Measurements from ENCODE around the gene PAX2. TPM values are rescaled to one million over a fixed set of nuclear protein-coding genes. Genes with fewer than 3 reads are reported as not detected.

The PAX2 gene
- total and polyA plus RNA-seq, 2 of the 13 experiments (the other 11 are each of a cell fraction or from before 2014, with no cell fraction given) = not detected

DNA sequence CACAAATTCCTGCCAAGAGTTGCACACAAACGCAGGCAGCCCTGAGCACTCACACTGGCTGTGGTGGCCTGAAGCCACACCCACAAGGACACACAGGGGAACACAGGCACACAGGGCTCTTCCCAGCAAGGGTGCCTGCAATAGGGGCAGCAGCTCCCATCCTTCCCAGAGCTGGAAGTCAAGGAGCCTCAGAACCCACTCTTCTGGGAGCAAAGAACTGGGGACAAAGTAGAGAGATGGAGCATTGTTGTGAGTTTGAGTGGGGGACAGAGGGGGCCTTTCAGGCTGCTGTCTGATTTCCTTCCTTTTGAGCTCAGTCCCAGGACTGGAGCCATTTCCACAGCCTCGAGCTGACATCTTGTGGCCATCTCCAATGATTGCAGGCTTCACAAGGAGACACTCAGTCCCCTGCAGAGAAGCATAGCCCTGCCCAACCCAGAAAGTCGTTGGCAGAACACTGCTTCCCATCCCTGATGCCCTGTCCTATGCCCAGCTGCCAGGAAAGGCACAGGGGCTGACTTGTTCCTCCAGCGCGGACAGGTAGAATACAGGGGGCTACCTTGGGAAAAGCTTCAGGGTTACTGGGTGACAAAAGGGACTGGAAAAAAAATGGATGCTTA lies 133.0 kb downstream of the PAX2 start (continued):
- TF ChIP-seq NFKB2 (CRISPR knock-in tag; IDR thresholded peaks at IDR 0.05; ENCODE audit: borderline replicate concordance) (peak; percentile 59; the same call in 1 of the 2 replicates), RBM39 (IDR thresholded peaks at IDR 0.05; ENCODE audit: low read depth, low read length, poor library complexity, severe bottlenecking) (no peak), ZSCAN31 (CRISPR knock-in tag; IDR thresholded peaks at IDR 0.05; ENCODE audit: low read depth) (no peak), ZNF30 (CRISPR knock-in tag; IDR thresholded peaks at IDR 0.05) (no peak), SCMH1 (CRISPR knock-in tag; IDR thresholded peaks at IDR 0.05; ENCODE audit: borderline replicate concordance) (no peak), RXRA (CRISPR knock-in tag; IDR thresholded peaks at IDR 0.05) (peak; percentile 56), ZFY (CRISPR knock-in tag; IDR thresholded peaks at IDR 0.05) (no peak; the same call in 1 of the 2 replicates), HMG20A (CRISPR knock-in tag; IDR thresholded peaks at IDR 0.05; ENCODE audit: borderline replicate concordance) (no peak), ARNTL (CRISPR knock-in tag; IDR thresholded peaks at IDR 0.05) (no peak), ZNF101 (CRISPR knock-in tag; IDR thresholded peaks at IDR 0.05; ENCODE audit: borderline replicate concordance, low read depth) (no peak), ZMYM2 (CRISPR knock-in tag; IDR thresholded peaks at IDR 0.05) (no peak), HNRNPLL (IDR thresholded peaks at IDR 0.05; ENCODE audit: low read depth, low read length, poor library complexity, severe bottlenecking) (no peak), ZFP36L2 (CRISPR knock-in tag; IDR thresholded peaks at IDR 0.05) (no peak), ZNF749 (CRISPR knock-in tag; IDR thresholded peaks at IDR 0.05; ENCODE audit: borderline replicate concordance) (no peak), XBP1 (CRISPR knock-in tag; IDR thresholded peaks at IDR 0.05) (no peak), ZNF549 (CRISPR knock-in tag; IDR thresholded peaks at IDR 0.05) (no peak), TAF1 (CRISPR knock-in tag; IDR thresholded peaks at IDR 0.05) (0 out of 2 replicates have a peak, but pooled peaks have one; percentile 20), ETV5 (CRISPR knock-in tag; IDR thresholded peaks at IDR 0.05; ENCODE audit: borderline replicate concordance) (peak; percentile 46; the same call in 1 of the 2 replicates), ZNF766 (CRISPR knock-in tag; IDR thresholded peaks at IDR 0.05; ENCODE audit: borderline replicate concordance) (no peak), ZNF83 (CRISPR knock-in tag; IDR thresholded peaks at IDR 0.05; ENCODE audit: borderline replicate concordance) (no peak), TCF12 (IDR thresholded peaks at IDR 0.05) (no peak), TCF12 (CRISPR knock-in tag; IDR thresholded peaks at IDR 0.05) (no peak)
- TF ChIP-seq, protein P1, sequence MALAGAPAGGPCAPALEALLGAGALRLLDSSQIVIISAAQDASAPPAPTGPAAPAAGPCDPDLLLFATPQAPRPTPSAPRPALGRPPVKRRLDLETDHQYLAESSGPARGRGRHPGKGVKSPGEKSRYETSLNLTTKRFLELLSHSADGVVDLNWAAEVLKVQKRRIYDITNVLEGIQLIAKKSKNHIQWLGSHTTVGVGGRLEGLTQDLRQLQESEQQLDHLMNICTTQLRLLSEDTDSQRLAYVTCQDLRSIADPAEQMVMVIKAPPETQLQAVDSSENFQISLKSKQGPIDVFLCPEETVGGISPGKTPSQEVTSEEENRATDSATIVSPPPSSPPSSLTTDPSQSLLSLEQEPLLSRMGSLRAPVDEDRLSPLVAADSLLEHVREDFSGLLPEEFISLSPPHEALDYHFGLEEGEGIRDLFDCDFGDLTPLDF (CRISPR knock-in tag; IDR thresholded peaks at IDR 0.05) = no peak
- TF ChIP-seq, protein P2, sequence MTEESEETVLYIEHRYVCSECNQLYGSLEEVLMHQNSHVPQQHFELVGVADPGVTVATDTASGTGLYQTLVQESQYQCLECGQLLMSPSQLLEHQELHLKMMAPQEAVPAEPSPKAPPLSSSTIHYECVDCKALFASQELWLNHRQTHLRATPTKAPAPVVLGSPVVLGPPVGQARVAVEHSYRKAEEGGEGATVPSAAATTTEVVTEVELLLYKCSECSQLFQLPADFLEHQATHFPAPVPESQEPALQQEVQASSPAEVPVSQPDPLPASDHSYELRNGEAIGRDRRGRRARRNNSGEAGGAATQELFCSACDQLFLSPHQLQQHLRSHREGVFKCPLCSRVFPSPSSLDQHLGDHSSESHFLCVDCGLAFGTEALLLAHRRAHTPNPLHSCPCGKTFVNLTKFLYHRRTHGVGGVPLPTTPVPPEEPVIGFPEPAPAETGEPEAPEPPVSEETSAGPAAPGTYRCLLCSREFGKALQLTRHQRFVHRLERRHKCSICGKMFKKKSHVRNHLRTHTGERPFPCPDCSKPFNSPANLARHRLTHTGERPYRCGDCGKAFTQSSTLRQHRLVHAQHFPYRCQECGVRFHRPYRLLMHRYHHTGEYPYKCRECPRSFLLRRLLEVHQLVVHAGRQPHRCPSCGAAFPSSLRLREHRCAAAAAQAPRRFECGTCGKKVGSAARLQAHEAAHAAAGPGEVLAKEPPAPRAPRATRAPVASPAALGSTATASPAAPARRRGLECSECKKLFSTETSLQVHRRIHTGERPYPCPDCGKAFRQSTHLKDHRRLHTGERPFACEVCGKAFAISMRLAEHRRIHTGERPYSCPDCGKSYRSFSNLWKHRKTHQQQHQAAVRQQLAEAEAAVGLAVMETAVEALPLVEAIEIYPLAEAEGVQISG (CRISPR knock-in tag; IDR thresholded peaks at IDR 0.05) = peak; percentile 35; the same call in 1 of the 2 replicates
- TF ChIP-seq, protein P3, sequence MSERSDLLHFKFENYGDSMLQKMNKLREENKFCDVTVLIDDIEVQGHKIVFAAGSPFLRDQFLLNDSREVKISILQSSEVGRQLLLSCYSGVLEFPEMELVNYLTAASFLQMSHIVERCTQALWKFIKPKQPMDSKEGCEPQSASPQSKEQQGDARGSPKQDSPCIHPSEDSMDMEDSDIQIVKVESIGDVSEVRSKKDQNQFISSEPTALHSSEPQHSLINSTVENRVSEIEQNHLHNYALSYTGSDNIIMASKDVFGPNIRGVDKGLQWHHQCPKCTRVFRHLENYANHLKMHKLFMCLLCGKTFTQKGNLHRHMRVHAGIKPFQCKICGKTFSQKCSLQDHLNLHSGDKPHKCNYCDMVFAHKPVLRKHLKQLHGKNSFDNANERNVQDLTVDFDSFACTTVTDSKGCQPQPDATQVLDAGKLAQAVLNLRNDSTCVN (CRISPR knock-in tag; IDR thresholded peaks at IDR 0.05; ENCODE audit: borderline replicate concordance) = no peak
- TF ChIP-seq, protein P4, sequence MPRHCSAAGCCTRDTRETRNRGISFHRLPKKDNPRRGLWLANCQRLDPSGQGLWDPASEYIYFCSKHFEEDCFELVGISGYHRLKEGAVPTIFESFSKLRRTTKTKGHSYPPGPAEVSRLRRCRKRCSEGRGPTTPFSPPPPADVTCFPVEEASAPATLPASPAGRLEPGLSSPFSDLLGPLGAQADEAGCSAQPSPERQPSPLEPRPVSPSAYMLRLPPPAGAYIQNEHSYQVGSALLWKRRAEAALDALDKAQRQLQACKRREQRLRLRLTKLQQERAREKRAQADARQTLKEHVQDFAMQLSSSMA (CRISPR knock-in tag; IDR thresholded peaks at IDR 0.05) = no peak

Data from HepG2 (cell line).